ENCODE results near the gene VAPA.
"Not testable (repeated sequence)": the region's sequence is repeated elsewhere in the genome, so short reads cannot be mapped to it uniquely, and the experiment has no call there.

Gene VAPA

DNA sequence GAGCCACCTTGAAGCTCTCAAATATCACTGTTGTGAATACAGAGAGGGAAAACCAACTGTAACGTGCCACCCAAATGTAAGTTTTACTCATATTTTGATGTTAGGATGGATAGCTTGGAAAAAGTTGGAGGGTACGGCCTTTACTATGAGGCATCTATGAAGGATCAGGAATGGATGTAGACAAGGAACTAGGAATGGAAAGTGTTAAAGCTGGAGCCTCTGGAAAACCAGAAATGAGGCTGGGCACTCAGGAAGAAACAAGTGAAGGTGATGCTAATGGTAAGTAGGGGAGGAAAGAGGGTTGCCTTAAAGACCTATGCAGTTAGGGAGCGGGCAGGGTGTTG, 27.8 kb upstream of the VAPA start:
- no peak for DNase-seq (ENCODE audit: low spot score)

DNA sequence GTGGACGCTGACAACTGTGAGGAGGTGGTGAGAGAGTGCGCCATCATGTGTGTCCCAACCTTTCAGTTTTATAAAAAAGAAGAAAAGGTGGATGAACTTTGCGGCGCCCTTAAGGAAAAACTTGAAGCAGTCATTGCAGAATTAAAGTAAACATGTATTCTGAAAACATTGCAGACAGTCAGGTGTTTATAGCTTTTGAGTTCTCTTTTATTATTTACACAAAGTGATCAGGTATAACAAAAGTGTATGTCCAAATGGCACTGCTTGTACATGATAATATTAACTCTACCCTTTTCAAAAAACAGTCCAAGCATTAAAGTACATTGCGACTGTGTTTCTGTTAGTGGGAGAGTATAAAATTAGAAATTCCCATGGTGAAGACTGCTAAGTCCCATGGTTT, 25.8 kb upstream of the VAPA start:
- DNase-seq (ENCODE audit: low spot score): no peak

DNA sequence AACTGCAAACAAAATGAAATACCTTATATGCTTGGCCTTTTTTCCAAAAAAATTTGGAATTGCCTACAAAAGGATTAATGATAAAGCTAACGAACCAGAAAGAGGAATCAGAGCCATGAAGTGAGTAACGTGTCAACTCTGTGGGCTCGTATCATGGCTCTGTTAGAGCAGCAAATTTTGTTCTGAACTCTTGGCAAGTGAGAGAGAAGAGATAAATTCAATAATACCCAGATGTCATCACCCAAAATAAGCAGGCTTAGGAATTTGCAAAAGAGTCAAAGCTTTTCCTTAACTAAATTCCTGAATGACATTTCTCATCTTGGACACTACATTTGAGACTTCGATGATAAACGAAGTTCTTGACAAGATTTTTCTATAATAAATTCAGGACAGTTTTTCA, 23.6 kb upstream of the VAPA start:
- DNase-seq (ENCODE audit: low spot score): no peak

DNA sequence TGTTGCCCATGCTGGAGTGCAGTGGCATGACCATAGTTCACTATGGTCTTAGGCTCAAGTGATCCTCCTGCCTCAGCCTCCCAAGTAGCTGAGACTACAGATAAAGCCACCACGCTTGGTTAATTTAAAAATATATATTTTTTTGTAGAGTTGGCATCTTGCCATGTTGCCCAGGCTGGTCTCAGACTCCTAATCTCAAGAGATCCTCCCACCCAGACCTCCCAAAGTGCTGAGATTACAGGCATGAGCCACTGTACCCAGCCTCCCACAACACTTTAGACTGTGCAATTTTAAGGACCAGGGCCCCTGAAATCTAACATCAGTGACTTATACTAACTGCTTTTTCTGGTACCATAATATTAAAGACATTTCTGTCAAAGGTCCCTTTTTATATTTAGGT, 22.9 kb upstream of the VAPA start:
- DNase-seq (ENCODE audit: low spot score): no peak

DNA sequence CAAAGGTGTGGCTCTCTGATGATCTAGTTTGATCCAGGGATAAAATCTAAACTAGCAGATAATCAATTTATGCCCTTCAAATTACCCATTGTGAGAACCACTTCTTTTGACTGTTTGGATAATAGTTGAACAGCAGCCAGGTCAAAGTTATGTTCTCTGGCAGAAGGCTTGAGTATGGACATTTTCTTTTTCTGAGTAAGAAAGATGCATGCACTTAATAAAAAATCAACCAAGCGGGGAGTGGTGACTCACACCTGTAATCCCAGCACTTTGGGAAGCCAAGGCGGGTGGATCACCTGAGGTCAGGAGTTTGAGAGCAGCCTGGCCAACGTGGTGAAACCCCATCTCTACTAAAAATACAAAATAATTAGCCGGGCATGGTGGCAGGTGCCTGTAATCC, 22.3 kb upstream of the VAPA start:
- not testable (repeated sequence) for DNase-seq (ENCODE audit: low spot score)

DNA sequence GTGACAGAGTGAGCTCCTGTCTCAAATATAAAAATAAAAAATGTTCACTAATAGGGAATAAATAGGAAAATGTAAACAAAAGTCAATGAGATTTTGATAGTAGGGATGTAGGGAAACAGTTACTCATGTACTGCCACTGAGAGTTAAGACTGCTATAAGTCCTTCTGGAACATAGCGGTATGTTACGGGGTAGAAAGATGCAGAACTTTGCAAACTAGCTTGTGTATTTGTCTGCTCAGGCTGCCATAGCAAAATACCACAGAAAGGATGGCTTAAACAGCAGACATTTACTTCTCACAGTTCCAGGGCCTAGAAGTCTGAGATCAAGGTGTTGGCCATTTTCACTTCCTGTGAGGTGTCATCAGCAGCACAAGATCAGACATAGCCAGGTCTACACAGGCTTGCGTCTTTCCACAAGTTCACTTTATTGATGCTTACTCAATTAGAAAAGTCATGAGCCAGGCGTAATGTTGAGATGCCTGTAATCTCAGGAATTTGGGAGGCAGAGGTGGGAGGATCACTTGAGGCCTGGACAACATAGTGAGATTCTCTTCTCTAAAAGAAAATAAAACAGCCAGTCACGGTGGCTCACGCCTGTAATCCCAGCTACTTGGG, 19.3 kb upstream of the VAPA start:
- no peak for DNase-seq (ENCODE audit: low spot score)

DNA sequence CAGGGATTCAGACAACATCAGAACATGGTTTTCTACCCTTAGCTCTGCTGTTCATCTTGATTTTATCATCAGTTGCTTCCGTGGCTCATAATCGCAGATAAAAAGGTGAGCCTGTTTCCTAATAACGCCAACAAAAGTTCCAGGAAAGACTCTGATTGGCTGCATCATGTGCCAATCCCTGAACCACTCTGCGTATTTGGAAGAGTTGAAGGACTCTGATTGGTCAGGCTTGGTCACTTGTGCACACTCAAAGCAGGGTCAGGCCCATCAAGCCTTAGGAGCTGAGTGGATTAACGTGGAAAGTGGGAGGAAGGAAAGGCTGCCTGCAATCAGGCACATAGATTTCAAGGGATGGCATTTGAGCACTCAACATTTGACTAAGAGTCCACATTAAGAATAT, 16.7 kb upstream of the VAPA start:
- no peak for DNase-seq (ENCODE audit: low spot score)

DNA sequence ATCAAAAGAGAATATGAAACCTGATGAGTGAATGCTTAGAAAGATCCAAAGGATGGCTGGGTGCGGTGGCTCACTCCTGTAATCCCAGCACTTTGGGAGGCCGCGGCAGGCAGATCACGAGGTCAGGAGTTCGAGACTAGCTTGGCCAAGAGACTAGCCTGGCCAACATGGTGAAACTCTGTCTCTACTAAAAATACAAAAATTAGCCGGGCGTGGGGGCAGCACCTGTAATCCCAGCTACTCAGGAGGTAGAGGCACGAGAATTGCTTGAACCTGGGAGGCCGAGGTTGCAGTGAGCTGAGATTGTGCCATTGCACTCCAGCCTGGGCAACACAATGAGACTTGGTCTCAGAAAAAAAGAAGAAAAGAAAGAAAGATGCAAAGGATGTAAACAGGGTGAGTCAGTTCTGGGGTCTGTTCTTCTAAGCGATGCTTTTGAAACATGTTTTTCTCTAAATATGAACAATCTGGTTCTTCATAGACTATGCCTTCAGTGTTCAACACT, 16.0 kb upstream of the VAPA start:
- DNase-seq (ENCODE audit: low spot score): not testable (repeated sequence)

DNA sequence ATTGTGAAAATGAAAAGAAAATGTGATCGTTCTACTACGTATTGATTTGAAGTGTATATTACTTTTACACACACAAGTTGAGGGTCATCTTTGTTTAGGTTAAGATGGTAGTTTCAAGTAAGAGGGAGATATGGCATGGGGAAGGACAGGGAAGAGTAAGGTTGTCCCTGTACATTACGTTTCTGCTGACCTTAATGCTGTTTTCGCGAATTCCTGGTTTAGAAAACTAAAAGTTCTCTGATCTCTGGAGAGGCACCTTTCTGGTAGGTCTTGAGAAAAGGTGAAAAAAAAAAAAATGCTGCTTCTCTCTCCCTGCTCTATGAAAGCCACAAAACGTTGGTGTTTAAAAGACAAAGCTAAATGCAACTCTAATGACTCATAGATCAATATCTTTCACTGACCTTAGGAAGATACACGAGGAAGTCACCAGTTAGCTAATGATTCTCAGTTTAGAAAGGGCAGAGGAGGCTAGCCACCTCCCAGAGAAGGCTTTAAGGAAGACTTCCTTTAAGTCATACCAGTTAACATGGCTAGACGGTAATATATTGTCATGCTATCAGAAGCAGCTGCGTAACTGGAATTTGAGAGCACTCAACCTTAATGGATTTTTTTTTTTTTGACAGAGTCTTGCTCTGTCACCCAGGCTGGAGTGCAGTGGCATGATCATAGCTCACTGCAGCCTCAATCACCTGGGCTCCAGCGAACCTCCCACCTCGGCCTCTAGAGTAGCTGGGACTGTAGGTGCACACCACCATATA, 14.8 kb upstream of the VAPA start:
- no peak for DNase-seq (ENCODE audit: low spot score)

DNA sequence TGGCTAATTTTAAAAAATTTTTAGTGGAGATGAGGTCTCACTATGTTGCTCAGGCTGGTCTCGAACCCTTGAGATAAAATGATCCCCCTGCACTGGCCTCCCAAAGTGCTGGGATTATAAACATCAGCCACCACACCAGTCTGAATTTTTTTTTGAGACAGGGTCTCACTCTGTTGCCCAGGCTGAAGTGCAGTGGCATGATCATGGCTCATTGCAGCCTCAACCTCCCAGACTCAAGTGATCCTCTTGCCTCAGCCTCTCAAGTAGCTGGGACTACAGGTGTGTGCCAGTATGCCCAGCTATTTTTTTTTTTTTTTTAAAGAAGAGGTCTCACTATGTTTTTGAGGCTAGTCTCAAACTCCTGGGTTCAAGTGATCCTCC, 14.3 kb upstream of the VAPA start:
- not testable (repeated sequence) for DNase-seq (ENCODE audit: low spot score)

DNA sequence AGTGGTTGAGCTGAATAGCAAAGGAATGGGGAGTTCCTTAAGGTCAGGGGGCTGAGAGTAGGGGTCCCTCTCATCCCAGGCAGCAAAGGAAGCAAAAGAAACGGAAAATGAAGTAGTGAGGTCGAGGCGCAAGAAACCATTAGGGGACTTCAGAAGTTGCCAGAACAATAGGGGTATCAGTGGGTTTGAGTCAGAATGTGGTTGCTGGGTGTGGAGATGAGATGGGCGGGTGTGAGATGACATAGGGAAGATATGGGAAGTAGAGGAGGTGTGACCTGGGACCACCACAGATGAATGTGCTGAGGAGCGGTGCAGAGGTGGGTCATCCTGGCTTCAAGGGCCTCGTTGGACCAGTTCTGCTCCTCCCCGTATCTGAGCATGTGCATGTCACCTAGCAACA, 13.1 kb upstream of the VAPA start:
- DNase-seq (ENCODE audit: low spot score): no peak

DNA sequence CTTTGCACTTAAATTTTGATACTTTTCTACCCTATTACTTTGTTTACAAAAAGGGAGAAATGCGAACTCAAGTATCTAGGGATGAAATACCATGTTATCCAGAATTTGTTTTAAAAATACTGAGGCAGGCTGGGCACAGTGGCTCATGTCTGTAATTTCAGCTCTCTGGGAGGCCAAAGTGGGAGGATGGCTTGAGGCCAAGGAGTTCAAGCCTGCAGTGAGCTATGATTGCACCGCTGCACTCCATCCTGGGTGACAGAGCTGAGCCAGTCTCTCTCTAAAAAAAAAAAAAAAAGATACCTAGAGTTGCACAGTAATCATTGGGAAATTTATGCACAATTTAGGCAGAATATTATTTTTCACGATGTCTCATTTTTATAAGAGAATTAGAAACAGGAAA, 12.4 kb upstream of the VAPA start:
- DNase-seq (ENCODE audit: low spot score): no peak

DNA sequence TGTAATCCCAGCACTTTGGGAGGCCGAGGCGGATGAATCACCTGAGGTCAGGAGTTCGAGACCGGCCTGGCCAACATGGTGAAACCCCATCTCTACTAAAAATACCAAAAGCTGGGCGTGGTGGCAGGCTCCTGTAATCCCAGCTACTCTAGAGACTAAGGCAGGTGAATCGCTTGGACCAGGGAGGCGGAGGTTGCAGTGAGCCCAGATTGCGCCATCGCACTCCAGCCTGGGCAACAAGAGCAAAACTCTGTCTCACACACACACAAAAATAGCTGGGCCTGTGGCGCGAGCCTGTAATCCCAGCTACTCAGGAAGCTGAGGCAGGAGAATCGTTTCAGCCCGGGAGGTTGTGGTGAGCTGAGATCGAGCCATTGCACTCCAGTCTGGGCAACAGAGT, 11.6 kb upstream of the VAPA start:
- not testable (repeated sequence) for DNase-seq (ENCODE audit: low spot score)

DNA sequence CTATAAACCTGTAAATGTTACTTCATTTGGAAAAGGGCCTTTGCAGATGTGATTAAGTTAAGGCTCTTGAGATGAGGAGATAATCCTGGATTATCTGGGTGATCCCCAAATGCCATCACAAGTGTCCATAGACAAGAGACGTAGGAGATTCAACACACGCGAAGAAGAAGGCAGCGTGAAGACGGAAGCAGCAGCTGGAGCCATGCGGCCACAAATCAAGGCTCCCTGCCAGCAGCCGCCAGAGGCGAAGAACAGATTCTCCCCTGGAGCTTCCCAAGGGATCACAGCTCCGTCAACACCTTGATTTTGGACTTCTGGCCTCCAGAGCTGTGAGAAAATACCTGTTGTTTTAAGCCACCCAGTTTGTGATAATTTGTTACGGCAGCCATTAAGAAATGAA, 11.0 kb upstream of the VAPA start:
- no peak for DNase-seq (ENCODE audit: low spot score)

DNA sequence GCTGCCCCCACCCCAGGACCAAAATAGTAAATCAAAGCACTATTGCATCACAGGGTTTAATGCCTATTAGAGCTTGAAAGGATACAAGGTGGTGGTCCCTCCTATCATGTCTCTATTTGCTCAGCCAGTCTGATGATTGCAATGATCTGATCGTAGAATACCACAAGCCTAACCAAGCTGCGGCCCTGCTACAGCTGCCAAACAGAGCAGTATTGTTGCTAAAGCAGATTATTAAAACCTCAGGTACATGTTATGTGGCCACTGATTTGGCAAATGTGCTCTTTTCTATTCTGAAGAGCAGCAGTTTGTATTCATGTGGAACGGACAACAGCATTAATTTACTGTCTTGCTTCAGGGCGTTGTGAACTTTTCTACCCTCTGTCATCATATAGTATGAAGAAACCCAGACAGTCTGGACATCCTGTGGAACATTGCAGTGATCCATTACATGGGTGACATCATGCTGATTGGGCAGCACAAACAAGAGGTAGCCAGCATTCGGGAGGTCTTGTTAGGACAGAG, 8.4 kb upstream of the VAPA start:
- no peak for DNase-seq (ENCODE audit: low spot score)

DNA sequence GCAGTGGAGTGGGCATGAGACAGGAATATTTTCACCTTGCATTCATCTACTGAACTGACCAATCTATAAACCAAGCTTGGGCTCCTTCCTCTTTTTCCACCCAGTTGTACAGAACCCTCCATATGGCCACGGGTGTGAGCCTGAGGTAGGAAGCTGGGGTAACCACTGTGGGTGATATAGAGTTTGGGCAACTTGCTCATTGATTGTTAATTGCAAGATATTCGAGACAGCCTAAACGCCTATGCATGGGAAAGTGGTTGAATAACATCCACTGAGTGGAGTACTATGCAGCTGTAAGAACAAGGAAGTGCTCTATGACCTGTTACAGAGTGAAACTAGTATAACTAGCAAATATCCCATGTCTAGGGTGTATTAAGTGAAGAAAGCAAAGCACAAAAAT, 7.3 kb upstream of the VAPA start:
- no peak for DNase-seq (ENCODE audit: low spot score)

DNA sequence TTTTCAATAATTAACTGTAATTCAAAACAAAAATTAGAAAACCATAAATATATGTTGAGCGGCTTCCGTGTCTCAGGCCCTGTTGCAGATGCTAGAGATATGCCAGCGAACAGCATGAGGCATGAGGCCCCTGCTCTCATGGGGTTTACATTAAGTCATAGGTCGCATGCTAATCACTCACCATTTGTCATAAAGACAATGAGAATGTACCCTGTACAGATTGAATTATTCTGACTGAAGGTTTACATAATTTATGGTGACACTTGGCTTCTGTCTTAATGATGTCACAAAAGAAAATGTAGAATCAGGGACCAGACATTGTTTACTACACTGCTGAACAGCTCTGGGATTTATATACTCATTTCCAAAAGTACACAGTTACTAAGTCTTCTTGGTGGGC, 5.9 kb upstream of the VAPA start:
- DNase-seq (ENCODE audit: low spot score): no peak

DNA sequence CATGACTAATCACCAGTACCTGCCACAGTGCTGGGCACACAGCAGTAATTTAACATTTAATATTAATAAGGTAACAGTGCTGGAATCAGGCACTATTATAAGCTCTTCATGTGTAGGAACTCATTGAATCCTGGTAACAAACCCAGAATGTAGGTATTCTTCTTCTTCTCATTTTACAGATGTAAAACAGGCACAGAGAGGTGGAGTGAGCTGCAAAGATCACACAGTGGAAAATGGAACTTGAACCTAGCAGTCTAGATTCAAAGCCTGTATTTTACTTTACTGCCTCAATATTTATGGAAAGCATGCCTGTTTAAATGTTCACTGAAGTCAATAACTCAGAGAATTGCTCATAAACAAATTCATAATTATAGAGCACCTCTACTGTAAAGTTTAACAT, 3.7 kb upstream of the VAPA start:
- DNase-seq (ENCODE audit: low spot score): no peak

DNA sequence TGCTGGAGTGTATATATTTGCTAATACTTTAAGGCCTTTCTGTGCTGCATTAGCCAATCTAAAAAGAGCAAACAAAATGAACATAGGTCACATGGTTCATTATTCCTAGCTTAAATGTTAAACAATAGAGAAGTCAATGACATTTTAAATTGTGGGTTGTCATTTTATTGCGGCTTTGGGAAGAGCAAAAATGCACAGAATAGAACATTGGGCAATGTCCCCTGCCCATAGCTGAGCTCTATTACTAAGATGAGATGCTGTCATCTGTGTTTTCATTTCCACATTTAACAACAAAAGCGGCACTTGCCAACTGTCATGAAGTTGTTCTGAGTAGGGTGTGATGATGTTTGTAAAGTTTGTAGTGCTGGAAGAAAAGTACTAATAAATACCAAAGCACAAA, 3.2 kb upstream of the VAPA start:
- DNase-seq (ENCODE audit: low spot score): no peak

DNA sequence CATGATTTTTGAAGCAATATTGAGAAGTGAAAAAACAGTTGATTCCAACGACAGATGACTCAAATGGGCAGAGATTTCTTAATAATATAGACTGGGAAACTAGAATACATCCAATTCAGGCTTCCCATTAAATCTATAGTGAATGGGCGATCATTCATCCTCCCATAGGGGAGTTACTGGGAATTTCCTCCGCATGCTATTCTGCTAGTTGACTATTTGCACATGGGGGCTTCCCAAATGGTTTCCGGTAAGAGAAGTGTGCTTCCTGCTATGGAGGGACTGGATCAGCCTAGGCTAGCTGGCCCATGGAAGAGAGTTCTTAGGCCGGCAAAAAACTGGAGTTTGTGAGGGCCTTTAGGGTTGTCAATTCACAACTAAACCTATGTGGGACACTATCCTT, 2.6 kb upstream of the VAPA start:
- no peak for DNase-seq (ENCODE audit: low spot score)

DNA sequence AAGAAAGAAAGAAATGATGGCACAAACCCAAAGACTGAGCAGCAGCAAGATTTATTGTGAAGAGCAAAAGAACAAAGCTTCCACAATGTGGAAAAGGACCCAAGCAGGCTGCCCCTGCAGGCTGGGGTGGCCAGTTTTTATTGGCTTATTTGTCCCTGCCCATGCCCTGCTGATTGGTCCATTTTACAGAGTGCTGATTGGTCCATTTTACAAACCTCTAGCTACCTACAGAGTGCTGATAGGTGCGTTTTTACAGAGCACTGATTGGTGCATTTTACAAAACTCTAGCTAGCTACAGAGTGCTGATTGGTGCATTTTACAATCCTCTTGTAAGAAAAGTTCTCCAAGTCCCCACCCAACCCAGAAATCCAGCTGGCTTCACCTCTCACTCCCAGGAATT, 1.5 kb upstream of the VAPA start:
- DNase-seq (ENCODE audit: low spot score): not testable (repeated sequence)

DNA sequence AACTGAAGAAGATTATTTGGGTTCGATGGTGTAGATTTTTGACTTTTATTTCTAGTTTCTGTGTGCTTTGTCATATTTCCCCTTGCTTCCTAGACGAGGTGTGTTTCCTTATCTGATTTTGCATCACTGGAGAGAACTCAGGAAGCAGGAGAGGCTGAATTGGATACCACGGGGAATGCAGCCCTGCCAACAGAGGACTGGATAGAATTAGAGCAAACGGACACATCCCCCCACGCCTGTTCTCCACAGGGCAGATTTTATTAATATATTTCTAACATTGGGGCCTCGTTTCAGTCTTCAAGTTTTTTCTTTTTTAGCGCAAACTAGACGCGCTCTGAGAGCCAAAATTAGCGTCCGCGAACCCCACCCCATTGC, 678 bp upstream of the VAPA start:
- no peak for DNase-seq (ENCODE audit: low spot score)

DNA sequence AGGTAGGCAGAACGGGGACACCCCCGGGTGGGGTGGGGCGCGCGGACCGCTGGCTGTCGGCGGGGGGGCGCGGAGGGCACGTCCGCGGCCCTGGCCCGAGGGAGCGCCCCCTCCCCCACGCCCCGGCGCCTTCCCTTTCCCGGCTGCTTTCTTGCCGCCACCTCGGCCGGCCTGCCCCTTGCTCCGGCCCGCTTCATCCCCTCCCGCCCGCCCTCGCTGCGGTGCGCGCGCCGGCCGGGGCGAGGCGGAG, 443 bp downstream of the VAPA start:
- no peak for DNase-seq (ENCODE audit: low spot score)

DNA sequence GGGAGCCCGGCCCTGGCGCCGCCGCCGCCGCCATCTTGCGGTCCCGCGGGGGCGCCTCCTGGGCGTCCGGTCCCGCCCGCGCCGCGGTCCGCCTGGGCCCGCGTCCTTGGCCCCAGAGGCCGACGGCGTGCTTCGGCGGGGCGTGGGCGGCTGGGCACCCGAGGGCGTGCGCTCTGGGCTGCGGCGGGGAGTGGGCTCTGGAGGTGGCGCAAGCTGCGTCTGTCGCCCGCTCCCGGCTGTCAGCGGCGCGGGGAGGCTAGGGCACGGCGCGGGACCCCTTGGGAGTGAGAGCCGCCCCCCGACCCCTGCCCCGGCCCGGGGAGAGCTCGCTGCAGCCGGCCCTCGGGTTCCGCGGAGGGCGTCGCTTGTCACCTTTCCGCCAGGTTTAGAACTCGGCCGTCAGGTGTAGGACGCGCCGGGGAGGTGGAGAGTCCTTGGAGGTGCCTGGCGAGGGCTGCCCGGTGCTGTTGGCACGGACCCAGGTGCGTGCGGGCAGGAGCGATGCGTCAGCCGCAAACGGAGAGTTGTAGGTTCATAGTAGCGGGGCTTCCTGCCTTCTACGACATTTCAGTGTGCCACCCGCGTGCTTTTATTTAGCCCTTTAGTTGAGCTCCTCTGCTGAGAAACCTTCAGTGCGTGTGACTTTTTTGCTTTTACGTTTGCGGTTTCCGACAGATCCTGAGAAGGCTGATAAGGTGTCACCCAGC, 921 bp downstream of the VAPA start:
- no peak for DNase-seq (ENCODE audit: low spot score)

Measured in COLO829 (cell line).